Mammary epithelial cell (primary cell): ENCODE measurements around the gene PLEKHA8.

ENCODE experiments used
- EZH2 ChIP-seq: IDR thresholded peaks from 2 replicates; pipeline ENCODE4 v1.6.1; 2012; ENCODE audit warnings: low read length, inconsistent platforms, borderline replicate concordance
- TF ChIP-seq, protein P1 (sequence below), 2 donors: IDR thresholded peaks in 1 of 2; conservative IDR thresholded peaks in 1 of 2; 2 replicates each; pipeline ENCODE4 v1.5.1; 2011 to 2012; ENCODE audit warnings: inconsistent platforms in 2 of 2, low read length in 2 of 2, mild to moderate bottlenecking in 2 of 2, control low read depth in 1 of 2, low read depth in 1 of 2; ENCODE audit not compliant: insufficient read depth in 1 of 2; ENCODE audit errors: extremely low read depth in 1 of 2

DNA sequence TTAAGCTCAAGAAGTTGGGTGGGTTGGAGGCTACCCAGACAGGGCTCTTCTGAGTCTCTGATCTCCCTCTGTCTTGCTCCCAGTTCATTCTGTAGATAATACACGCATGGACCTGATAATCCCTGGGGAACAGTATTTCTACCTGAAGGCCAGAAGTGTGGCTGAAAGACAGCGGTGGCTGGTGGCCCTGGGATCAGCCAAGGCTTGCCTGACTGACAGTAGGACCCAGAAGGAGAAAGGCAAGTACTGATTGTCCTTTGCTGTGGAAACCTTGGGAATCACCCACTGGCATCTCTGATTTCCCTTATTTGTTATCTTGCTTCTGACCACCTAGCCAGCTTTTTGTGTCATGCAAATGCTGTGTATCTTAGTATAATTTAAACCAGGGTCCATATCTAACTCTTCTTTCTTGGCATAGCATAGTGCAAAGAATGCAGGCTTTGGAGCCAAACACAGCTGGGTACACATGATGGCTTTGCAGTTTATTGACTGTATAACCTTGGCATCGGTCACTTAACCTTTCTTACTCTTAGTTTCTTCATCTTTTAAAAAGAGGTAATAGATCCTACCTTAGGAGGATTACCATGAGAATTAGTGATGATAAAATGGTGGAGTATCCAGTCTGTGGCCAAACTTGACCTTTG lies 18.0 kb downstream of the PLEKHA8 start:
- TF ChIP-seq EZH2 = no peak
- TF ChIP-seq, protein P1, sequence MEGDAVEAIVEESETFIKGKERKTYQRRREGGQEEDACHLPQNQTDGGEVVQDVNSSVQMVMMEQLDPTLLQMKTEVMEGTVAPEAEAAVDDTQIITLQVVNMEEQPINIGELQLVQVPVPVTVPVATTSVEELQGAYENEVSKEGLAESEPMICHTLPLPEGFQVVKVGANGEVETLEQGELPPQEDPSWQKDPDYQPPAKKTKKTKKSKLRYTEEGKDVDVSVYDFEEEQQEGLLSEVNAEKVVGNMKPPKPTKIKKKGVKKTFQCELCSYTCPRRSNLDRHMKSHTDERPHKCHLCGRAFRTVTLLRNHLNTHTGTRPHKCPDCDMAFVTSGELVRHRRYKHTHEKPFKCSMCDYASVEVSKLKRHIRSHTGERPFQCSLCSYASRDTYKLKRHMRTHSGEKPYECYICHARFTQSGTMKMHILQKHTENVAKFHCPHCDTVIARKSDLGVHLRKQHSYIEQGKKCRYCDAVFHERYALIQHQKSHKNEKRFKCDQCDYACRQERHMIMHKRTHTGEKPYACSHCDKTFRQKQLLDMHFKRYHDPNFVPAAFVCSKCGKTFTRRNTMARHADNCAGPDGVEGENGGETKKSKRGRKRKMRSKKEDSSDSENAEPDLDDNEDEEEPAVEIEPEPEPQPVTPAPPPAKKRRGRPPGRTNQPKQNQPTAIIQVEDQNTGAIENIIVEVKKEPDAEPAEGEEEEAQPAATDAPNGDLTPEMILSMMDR (conservative IDR thresholded peaks at IDR 0.05 in 1 of 2, IDR thresholded peaks at IDR 0.05 in 1 of 2; ENCODE audit: extremely low read depth in 1 of 2, insufficient read depth in 1 of 2, low read depth in 1 of 2, low read length in 2 of 2) = no peak
